Measurements from ENCODE around the gene CFAP251.

CFAP251 gene

DNA sequence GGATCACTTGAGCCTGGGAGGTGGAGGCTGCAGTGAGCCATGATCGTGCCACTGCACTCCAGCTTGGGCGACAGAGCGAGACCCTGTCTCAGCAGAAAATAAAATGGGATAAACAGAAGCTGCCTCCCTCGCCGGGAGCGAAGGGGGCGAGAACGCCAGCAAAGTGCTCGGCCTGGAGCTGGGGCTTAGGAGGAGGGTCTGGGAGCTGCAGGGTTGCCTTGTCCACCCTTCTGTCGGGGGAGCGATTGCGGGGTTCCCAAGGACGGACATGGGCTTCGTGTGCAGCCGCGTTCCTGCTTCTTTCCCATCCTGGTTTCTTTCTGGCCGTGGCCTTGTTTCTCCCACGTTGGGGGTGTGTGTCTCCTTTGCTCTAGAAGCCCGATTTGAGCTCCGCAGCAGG, 132.3 kb downstream of the CFAP251 start:
- Histone ChIP-seq H3K4me3 (ENCODE audit: low read depth, low read length) (no peak overlapping the region), H3K27ac (peak overlapping the region; percentile 42), H3K27me3 (ENCODE audit: control insufficient read depth, insufficient read depth, low read length) (no peaks in the 10 kb centered on the region), H3K79me2 (peaks cover 3% of the 10 kb centered on the region), H3K4me2 (ENCODE audit: low read length) (peak overlapping the region; percentile 58), H3K9me3 (ENCODE audit: control insufficient read depth, low read length) (no peaks in the 10 kb centered on the region), H2AFZ (peak overlapping the region; percentile 53), H3K9ac (no peak overlapping the region), H3K4me1 (peaks cover 8% of the 10 kb centered on the region), H3K36me3 (ENCODE audit: control insufficient read depth, insufficient read depth, low read length) (no peaks in the 10 kb centered on the region)
- TF ChIP-seq, protein P1, sequence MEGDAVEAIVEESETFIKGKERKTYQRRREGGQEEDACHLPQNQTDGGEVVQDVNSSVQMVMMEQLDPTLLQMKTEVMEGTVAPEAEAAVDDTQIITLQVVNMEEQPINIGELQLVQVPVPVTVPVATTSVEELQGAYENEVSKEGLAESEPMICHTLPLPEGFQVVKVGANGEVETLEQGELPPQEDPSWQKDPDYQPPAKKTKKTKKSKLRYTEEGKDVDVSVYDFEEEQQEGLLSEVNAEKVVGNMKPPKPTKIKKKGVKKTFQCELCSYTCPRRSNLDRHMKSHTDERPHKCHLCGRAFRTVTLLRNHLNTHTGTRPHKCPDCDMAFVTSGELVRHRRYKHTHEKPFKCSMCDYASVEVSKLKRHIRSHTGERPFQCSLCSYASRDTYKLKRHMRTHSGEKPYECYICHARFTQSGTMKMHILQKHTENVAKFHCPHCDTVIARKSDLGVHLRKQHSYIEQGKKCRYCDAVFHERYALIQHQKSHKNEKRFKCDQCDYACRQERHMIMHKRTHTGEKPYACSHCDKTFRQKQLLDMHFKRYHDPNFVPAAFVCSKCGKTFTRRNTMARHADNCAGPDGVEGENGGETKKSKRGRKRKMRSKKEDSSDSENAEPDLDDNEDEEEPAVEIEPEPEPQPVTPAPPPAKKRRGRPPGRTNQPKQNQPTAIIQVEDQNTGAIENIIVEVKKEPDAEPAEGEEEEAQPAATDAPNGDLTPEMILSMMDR (IDR thresholded peaks at IDR 0.05): no peak

DNA sequence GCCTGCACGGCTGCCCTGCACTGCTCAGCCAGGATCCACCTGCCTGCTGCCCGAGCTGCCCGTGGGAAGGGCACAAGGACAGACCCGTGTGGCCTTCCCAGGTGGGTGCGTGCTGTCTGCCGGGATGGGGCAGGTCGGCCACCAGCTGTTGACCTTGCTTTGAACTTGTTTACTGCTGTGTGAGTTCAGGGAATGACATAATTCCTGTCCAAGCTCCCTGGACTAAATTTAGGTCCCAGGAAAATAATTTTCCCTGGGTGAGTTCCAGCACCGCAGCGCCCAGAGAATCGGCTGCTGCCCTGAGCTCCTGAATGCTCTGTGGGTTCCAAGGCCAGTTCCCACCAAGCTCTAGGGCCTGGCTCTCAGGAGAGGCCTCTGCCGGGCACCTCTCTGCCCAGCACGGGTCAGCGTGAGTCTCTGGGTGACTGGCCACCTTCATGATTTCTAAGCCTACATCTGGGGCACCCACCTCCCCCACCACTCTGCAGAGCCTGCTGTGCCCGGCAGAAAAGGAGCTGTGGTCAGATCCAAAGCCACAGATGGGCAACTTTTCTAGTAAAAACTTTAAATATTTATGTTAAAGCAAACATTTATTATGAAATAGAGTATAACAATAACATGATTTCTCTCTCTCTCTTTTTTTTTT, 133.0 kb downstream of the CFAP251 start:
- Histone ChIP-seq H2AFZ (peak overlapping the region; percentile 53), H3K4me1 (peaks cover 8% of the 10 kb centered on the region), H3K79me2 (peaks cover 3% of the 10 kb centered on the region), H3K27me3 (ENCODE audit: control insufficient read depth, insufficient read depth, low read length) (no peaks in the 10 kb centered on the region), H3K9me3 (ENCODE audit: control insufficient read depth, low read length) (no peaks in the 10 kb centered on the region), H3K36me3 (ENCODE audit: control insufficient read depth, insufficient read depth, low read length) (no peaks in the 10 kb centered on the region), H3K4me2 (ENCODE audit: low read length) (peak overlapping the region; percentile 58), H3K27ac (peak overlapping the region; percentile 42), H3K4me3 (ENCODE audit: low read depth, low read length) (no peak overlapping the region), H3K9ac (no peak overlapping the region)
- TF ChIP-seq, protein P1 (IDR thresholded peaks at IDR 0.05): no peak

GRCh38 chr12:122052285-122052684, 133.9 kb downstream of the CFAP251 start:
- TF ChIP-seq, protein P1 (IDR thresholded peaks at IDR 0.05): no peak
- Histone ChIP-seq H3K4me2 (ENCODE audit: low read length) (no peak overlapping the region), H3K27ac (no peak overlapping the region), H3K79me2 (peaks cover 3% of the 10 kb centered on the region), H3K4me1 (peaks cover 8% of the 10 kb centered on the region), H3K36me3 (ENCODE audit: control insufficient read depth, insufficient read depth, low read length) (no peaks in the 10 kb centered on the region), H2AFZ (no peak overlapping the region), H3K4me3 (ENCODE audit: low read depth, low read length) (no peak overlapping the region), H3K9me3 (ENCODE audit: control insufficient read depth, low read length) (no peaks in the 10 kb centered on the region), H3K9ac (no peak overlapping the region), H3K27me3 (ENCODE audit: control insufficient read depth, insufficient read depth, low read length) (no peaks in the 10 kb centered on the region)
